ENCODE measurements around the gene ACTR1A. TPM values are rescaled to one million over a fixed set of nuclear protein-coding genes. Genes with fewer than 3 reads are reported as not detected.

Gene ACTR1A
- total RNA-seq, 1 donor from 2014 or later, result 145 TPM

DNA sequence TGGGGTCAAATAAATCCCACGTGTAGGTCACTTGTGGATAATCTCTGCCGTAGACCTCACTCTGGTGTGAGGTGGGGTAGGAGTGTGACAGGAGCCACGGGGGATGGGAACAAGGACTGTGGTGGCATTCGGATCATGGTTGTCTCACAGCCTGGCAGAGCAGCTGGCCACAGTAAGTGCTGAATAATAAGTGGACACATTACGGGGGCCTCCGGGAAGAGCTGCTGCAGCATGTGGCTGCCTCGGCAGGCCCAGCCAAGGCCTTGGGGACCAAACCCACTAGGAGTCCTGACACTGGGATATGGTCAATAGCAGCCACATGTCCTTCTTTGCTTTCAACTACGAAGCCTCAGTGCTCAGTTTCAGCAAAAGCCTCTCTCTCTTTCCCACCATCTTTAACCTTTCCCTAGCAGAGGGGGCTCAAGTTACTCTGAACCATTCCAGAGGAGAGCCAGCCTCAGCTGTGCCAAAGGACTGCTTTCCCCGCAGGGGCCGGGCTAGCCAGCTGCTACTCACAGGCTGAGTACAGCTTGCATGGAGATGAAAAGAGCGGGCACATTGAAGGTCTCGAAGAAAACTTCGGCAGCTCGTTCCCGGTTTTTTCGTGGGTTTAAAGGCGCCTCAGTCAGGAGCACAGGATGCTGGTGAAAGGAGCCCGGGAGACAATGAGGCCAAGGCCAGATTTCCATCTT, 17.3 kb downstream of the ACTR1A start:
- DNase-seq (ENCODE audit: low read depth), result no peak

DNA sequence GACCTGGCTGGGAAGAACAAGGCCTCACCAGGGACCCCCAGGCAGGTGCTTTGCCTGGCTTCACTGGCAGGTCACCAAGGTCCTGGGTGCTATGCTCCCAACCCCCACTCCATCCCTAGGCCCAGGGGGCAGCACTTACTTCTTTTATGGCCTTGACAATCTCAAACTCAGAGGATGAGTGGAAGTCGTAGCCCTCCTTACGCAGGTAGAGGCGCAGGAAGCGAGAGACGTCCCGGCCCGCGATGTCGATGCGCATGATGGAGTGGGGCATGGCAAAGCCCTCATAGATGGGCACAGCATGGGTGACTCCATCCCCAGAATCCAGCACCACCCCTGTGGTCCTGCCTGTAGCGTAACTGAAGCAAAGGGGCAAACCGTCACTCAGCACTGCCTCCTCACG, 18.5 kb downstream of the ACTR1A start:
- no peak for DNase-seq (ENCODE audit: low read depth)

DNA sequence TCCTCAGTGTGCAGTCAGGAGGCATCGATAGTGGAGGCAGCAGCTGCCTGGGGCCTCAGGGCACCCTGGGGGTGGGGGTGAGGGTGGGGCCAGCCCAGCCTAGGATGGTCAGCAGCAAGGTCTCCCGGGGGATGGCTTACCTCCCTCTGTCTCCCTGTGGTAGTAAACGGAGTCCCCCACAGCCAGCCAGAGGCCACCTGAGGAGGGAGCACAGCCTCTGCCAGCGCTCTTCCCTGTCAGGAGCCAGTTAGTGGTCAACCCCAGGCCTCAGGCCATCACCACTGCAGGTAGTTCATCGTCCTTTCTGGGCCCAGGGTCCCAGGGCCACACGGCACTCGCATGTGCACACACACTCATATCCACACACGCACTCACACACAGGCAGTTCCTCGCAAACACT, 22.1 kb downstream of the ACTR1A start:
- DNase-seq (ENCODE audit: low read depth), result no peak

DNA sequence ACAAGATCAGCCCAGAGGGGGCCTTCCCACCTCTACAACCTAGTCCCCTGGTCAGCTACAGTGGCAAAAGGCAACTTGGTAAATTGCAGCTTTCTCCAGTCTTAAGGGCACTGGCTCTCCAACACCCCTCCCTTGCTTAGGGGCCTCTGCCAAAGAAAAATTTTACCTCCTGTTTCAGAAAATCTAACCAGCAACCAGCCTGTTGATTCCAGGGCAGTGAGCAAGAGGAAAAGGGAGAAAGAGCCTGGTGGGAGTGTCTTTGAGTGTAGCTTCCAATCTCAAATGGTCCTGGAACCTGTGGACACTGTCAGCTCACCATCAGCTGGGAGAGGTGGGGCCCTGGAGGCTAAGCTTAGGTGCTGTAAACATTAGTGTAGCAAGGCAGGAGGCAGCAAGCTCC, 22.9 kb downstream of the ACTR1A start:
- no peak for DNase-seq (ENCODE audit: low read depth)

DNA sequence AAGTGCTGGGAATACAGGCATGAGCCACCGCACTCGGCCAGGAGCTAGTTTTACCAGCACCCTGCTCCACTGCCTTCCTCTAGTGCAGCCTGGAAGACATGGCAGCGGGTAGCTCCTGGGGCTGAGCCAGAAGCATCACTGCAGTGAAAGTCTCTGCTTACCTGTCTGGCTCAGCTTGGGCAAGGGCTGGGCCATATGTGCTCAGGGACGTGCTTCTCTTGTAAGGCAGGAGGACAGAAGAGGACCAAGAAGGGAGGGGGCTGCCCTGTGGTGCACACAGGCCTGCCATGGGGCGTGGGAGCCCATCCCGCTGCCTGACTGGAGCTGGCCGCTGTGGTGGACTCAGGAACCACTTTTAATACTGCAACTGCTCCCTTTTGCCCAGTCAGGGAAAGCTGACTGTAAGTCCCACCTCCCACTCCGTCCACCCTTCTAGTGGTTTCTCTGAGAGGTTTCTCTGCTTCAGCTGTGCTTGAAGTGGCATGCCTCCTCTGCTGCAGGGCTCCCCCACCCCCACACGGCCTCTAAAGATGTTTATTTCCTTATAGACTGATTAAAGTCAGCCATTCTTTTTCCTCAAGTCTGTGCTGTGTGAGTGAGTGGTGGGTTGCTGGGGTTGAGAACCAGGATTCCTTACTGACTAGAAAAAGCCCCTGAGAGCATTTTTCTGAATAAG, 25.9 kb downstream of the ACTR1A start:
- no peak for DNase-seq (ENCODE audit: low read depth)

DNA sequence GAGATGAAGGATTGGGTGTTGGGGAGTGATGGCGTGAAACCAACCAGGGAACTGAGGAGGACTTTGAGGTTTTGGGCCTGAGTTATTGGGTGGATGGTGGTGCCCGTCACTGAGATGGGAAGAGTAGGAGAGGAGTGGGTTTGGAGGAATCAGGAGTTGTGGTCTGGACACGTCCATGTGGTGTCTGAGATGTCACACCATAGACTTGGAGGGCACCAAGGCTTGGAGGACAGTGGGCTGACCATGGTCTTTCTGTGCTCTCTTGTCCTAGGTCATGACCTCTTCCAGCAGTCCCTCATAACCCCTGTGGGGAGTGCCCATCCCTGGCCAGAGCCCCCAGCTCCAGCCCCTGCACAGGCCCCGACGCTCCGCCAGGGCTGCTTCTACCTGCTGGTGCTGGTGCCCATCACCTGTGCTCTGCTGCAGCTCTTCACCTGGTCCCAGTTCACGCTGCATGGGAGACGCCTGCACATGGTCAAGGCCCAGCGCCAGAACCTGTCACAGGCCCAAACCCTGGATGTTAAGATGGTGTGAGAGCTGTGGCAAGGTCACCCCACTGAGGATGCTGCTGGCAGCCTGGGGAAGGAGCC, 27.0 kb downstream of the ACTR1A start:
- no peak for DNase-seq (ENCODE audit: low read depth)

DNA sequence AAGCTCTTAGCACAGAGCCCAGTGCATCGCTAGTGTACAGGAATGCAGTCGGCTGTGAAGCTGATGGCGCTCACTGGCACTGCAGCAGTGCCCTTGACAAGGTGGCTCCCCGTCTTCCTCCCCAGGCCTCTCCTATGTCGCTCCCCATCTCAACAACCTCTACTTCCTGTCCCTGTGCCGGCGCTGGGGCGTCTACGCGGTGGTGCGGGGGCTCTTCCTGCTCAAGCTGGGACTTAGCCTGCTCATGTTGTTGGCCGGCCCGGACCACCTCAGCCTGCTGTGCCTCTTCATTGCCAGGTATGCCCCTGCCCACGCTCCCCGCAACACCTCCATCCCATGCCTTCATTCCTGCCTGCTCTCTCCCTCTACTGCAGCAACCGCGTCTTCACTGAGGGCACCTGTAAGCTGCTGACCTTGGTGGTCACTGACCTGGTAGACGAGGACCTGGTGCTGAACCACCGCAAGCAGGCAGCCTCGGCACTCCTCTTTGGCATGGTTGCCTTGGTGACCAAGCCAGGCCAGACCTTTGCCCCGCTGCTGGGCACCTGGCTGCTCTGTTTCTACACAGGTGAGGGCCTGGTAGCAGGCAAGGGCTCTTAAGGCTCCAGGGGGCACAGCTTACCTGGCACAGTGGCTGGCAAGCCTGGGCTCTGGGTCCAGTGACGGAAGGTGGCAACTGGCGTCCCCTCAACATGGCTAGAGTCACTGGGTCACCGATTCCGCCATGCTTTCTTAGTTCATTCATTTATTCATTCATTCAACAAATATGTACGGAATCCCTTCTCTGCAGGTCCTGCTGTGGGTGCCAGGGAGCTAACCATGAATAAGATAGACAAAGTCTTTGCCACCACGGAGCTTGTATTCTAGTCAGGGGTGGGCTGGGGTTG, 28.8 kb downstream of the ACTR1A start:
- DNase-seq (ENCODE audit: low read depth), result no peak

DNA sequence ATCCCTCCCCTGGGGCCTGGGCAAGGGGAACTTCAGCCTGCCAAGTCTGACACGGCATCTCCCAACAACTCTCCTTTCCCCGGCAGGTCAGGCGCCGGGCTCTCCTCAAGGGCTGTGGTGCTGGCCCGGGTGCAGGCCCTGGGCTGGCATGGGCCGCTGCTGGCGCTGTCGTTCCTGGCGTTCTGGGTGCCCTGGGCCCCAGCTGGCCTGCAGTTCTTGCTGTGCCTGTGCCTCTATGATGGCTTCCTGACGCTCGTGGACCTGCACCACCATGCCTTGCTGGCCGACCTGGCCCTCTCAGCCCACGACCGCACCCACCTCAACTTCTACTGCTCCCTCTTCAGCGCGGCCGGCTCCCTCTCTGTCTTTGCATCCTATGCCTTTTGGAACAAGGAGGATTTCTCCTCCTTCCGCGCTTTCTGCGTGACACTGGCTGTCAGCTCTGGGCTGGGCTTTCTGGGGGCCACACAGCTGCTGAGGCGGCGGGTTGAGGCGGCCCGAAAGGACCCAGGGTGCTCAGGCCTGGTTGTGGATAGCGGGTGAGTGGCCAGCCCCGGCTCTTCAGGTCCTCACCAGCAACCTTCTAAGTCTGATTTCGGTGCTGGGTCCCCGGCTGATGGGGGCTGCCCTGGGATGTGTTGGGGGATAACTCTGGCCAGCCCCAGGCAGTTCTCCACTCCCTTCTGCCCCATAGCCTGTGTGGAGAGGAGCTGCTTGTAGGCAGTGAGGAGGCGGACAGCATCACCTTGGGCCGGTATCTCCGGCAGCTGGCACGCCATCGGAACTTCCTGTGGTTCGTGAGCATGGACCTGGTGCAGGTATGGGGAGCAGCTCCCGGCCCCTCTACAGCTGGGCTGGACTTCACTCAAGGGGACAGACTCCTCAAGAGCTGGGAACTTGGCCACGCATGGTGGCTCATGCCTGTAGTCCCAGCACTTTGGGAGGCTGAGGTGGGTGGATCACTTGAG, 31.6 kb downstream of the ACTR1A start:
- no peak for DNase-seq (ENCODE audit: low read depth)

DNA sequence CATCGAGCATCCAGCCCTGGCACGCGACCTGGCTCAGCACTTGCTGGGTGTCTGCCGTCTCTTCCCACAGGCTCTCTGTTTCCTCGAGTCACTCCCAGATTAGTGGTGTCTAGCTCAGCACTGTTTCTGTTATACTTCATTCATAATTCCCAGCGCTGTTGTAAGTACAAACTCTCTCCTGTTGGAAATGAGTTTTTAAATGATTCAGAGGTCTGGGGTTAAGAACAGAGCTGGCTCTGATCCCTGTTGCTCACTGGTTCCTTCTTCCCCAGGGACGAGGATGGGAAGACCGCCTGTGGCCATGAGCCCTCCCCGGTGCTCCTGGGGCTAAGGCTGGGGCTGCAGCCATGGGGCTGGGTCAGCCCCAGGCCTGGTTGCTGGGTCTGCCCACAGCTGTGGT, 33.8 kb downstream of the ACTR1A start:
- no peak for DNase-seq (ENCODE audit: low read depth)

DNA sequence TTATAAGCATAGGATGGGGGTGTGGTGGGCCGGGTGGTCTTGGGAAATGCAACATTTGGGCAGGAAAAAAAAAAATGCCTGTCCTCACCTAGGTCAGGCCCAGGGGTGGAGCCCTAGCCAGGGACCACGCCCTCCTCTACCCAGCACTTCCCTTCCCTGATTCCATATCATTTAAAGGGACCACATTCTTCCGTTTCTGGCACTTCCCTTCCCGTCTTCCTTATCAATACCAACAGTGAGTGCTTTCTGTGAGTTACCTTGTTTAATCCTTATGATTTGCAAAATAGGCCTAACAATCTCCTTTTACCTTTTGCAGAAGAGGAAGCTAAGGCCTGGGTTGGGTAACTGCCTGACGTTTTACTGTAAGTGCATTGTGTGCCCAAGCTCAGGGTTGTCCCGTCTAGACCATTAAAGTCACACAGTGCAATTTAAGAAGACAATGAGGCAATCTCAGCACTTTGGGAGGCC, 34.5 kb downstream of the ACTR1A start:
- no peak for DNase-seq (ENCODE audit: low read depth)

DNA sequence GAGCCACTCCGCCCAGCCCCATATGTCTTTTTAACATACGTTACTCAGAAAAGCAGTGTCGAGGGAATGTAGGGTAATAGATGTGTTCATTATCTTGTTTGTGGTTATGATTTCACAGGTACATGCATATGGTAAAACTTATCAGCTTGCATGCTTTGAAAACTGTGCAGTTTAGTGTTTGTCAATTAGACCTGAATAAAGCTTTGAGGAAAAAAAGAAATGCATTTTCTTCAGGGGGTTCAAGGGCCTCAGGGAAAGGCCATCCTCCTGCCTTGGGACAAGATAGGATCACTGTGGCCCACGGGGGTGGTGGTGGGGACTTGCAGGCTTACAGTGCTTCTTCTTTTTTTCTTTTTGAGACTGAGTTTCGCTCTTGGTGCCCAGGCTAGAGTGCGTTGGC, 35.2 kb downstream of the ACTR1A start:
- no peak for DNase-seq (ENCODE audit: low read depth)

DNA sequence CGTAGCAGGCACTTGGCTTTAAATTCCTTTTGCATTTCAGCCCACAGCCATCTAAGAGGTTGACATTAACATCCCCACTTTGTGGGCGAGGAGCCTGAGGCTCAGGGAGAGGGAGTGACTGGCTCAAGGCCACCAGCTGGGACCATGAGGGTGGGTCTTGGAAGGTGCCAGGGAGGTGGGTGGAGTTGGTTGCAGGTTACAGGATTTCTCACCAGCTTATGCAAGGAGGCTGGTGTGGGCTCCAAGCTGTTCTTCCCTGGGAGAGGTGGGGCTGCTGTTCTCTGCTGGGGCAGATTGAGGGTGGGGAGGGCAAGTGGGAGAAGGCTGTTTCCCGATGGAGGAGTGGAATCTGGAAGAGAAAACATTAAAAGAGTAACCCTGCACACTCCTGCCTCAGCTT, 37.0 kb downstream of the ACTR1A start:
- no peak for DNase-seq (ENCODE audit: low read depth)

DNA sequence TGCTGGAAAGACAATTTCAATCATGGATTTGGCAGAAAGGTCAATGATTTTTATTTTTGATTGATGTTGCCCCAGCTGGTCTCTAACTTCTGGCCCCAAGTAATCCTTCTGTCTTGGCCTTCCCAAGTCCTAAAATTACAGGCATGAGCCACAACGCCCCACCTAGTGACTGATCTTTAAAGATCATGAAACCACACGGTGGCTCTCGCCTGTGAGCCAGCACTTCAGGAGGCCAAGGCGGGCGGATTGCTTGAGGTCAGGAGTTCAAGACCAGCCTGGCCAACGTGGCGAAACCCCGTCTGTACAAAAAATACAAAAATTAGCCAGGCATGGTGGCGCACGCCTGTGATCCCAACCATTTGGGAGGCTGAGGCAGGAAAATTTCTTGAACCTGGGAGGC, 38.5 kb downstream of the ACTR1A start:
- no peak for DNase-seq (ENCODE audit: low read depth)

DNA sequence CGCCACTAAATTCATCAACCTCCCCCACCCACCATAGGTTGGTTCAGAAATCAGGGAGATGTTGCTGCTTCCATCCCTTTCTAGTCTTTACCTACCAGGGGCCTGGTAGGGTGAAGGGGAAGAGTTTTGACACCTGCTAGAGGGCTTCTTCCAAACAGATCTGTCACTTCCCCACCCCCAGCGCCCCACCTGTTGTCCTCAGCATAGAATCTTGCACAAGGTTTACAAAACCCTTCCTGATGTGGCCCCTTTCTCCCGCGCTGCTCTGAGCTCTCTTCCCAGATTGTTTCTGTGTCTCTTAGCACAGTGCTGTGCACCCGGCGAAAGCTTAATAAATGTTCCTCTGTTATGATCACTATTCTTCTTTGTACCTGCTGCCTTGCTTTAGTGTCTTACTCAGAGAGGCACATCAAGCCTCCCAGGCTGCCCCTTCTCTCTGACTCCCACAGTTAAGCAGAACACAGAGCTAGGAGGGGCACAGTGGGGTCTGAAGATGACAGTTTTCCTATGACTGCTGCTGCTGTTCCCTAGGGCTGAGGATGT, 39.9 kb downstream of the ACTR1A start:
- no peak for DNase-seq (ENCODE audit: low read depth)

DNA sequence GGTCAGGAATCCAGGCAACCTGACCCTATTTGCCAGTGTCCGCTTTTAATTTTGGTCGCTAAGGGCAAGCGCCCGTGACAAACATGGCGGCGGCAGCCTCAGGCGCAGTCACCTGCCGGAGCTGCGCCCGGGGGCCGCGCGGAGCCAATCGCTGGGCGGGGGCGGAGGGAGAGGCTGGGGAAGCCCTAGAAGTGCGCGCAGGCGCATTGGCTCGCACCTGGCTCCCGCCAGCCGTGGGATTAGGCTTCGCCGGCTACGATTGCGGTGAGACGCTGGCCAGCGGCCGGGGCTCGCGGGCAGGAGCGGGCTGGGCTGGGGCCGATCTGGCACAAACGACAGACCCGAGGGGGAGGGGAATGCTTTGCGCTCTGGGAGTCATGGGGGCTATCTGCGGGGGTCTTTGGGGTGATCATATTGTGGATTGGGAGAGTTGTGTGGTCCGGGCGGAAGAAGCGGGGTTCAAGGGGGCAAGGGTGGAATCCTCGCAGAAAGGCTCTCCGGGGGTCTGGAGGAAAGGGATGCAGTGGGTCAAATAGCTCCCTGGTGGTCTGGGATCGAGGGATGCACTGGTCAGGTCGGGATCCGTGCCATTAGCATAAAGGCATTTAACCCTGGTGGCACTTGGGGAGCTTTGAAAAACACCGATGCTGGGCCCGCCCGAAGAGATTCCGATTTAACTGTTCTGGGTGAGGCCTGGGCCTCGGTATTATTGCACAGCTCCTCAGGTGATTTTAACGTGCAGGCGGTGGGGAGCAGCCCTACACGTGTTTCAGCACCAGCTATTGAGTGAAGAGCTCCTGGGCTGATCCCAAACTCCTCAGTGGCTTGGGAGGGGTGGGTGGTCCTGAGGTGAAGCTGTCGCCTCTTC, 41.1 kb downstream of the ACTR1A start:
- DNase-seq (ENCODE audit: low read depth), result peak; percentile 73

DNA sequence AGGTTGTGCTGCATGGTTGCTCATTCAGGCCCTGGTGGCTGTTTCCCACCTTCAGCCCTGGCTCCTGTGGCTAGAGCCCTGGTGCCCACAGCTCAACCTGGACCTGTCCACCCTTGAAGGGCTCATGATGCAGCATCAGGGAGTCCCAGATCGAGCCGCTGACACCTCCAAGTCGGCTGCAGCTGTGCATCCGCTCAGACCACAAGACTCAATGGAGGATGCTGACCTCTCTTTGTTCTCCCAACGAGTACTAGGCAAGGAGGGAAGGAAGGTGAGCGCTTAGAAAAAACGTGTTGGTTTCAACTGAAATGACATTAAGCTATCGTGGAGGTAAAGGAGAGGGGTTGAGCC, 41.7 kb downstream of the ACTR1A start:
- no peak for DNase-seq (ENCODE audit: low read depth)

DNA sequence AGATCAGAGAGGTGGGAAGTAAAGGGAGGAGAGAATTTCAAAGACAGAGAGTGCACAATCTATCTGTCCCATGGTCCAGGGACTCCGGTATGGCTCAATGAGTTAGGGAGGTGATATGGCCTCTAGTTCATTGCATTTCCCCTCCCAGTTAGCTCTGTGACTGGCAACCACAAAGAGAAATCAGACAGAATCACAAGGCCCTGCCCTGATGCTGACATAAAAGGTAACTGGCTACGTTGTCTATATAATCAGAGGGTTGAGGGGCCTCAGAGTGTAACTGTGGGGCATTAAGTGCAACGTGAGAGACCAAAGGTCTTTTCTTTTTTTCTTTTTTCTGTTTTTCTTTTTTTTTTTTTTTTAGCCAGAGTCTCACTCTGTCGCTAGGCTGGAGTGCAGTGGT, 43.9 kb downstream of the ACTR1A start:
- no peak for DNase-seq (ENCODE audit: low read depth)

DNA sequence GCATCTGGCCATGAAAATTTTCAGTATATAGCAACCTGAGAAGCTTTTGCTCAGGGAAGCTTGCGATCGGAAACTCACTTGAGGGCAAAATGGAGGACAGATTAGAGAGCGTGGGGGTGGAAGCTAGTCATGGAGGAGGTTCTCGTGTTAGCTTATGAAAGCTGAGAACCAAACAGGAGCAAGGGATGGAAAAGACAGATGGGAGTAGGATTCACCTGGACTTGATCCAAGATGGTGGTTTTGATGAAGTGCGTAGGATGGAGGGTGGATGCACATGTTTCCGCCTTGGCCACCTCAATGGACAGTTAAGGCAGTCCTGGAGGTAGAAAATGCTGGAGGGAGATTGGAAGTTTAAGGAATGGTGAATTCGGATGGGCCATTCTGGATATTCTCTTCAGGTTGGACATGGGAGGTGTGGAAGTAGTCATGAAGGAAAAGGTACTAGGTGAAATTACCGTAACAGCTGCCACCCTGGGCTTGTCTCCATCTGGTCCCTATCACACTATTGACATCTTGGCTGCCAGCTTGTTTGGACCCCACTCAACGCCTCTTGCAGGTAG, 44.8 kb downstream of the ACTR1A start:
- no peak for DNase-seq (ENCODE audit: low read depth)

DNA sequence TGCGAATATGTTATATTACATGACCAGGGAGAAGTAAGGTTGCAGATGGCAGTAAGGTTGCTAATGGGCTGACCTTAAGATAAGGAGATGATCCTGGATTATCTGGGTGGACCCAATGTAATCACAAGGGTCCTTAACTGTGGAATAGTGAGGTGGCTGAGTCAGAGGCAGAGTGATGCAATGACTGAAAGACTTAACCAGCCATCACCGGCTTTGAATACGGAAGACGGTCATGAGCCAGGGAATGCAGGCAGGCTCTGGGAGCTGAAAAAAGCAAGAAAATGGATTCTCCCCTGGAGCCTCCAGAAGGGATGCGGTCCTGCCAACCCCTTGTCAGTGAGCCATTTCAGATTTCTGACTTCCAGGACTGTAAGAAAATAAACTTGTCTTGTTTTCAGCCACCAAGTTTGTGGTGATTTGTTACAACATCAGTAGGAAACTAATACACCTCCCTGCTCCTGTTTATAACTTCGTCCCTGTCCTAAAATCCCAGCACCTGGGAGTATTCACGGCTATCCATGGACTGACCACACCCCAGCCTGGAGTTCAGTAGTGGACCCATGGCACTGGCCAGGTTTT, 46.5 kb downstream of the ACTR1A start:
- DNase-seq (ENCODE audit: low read depth), result peak; percentile 91
